ENCODE results near the gene ITSN1. TPM values are rescaled to one million over a fixed set of nuclear protein-coding genes. Genes with fewer than 3 reads are reported as not detected.

Gene ITSN1
- total and polyA plus RNA-seq, 4 donors: 20.3 to 112 (median 40.2) TPM

DNA sequence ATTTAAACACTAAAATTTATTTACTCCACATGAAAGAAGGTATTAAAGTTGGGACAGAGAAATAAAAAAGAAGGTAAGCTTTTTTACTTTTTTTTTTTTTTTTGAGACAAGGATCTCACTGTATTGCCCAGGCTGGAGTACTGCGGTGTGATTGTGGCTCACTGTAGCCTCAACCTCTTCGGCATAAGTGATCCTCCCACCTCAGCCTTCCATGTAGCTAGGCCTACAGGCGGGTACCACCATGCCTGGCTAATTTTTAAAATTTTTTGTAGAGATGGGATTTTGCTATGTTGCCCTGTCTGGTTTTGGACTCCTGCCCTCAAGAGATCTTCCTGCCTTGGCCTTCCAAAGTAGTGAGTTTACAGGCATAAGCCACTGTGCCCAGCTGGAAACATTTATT lies 106.6 kb downstream of the ITSN1 start:
- H3K4me3 ChIP-seq (ENCODE audit: low read depth in 1 of 3, low read length in 3 of 3): no peak overlapping the region
- no peak overlapping the region for H3K27ac ChIP-seq (ENCODE audit: low read depth in 1 of 2, low read length in 2 of 2)
- DNase-seq (ENCODE audit: low spot score): no peak
- TF ChIP-seq YY1 (IDR thresholded peaks at IDR 0.05) (no peak), NR2F2 (IDR thresholded peaks at IDR 0.05) (no peak), HNF4A (conservative IDR thresholded peaks at IDR 0.05) (no peak), FOXA2 (IDR thresholded peaks at IDR 0.05) (no peak), ZBTB33 (IDR thresholded peaks at IDR 0.05) (no peak), EGR1 (IDR thresholded peaks at IDR 0.05; ENCODE audit: low read depth in 2 of 2) (no peak), SP1 (IDR thresholded peaks at IDR 0.05) (no peak), RAD21 (IDR thresholded peaks at IDR 0.05) (no peak)
- TF ChIP-seq, protein P1, sequence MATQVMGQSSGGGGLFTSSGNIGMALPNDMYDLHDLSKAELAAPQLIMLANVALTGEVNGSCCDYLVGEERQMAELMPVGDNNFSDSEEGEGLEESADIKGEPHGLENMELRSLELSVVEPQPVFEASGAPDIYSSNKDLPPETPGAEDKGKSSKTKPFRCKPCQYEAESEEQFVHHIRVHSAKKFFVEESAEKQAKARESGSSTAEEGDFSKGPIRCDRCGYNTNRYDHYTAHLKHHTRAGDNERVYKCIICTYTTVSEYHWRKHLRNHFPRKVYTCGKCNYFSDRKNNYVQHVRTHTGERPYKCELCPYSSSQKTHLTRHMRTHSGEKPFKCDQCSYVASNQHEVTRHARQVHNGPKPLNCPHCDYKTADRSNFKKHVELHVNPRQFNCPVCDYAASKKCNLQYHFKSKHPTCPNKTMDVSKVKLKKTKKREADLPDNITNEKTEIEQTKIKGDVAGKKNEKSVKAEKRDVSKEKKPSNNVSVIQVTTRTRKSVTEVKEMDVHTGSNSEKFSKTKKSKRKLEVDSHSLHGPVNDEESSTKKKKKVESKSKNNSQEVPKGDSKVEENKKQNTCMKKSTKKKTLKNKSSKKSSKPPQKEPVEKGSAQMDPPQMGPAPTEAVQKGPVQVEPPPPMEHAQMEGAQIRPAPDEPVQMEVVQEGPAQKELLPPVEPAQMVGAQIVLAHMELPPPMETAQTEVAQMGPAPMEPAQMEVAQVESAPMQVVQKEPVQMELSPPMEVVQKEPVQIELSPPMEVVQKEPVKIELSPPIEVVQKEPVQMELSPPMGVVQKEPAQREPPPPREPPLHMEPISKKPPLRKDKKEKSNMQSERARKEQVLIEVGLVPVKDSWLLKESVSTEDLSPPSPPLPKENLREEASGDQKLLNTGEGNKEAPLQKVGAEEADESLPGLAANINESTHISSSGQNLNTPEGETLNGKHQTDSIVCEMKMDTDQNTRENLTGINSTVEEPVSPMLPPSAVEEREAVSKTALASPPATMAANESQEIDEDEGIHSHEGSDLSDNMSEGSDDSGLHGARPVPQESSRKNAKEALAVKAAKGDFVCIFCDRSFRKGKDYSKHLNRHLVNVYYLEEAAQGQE (IDR thresholded peaks at IDR 0.05): no peak
- TF ChIP-seq, protein P2, sequence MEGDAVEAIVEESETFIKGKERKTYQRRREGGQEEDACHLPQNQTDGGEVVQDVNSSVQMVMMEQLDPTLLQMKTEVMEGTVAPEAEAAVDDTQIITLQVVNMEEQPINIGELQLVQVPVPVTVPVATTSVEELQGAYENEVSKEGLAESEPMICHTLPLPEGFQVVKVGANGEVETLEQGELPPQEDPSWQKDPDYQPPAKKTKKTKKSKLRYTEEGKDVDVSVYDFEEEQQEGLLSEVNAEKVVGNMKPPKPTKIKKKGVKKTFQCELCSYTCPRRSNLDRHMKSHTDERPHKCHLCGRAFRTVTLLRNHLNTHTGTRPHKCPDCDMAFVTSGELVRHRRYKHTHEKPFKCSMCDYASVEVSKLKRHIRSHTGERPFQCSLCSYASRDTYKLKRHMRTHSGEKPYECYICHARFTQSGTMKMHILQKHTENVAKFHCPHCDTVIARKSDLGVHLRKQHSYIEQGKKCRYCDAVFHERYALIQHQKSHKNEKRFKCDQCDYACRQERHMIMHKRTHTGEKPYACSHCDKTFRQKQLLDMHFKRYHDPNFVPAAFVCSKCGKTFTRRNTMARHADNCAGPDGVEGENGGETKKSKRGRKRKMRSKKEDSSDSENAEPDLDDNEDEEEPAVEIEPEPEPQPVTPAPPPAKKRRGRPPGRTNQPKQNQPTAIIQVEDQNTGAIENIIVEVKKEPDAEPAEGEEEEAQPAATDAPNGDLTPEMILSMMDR (IDR thresholded peaks at IDR 0.05; ENCODE audit: low read depth, low read length, missing input control): no peak
- no peaks in the 10 kb centered on the region for H3K27me3 ChIP-seq (ENCODE audit: control insufficient read depth in 4 of 4, insufficient read depth in 4 of 4, low read length in 3 of 4)
- WGBS: 97% methylated on average over 3 of the region's 3 CpGs
- H3K9me3 ChIP-seq (ENCODE audit: control insufficient read depth in 4 of 4, low read length in 3 of 4): peaks cover 0 to 2% (median under 1%) of the 10 kb centered on the region in 4 donors
- peaks cover 2 to 12% (median 5%) of the 10 kb centered on the region in 4 donors for H3K36me3 ChIP-seq (ENCODE audit: control insufficient read depth in 4 of 4, insufficient read depth in 3 of 4, low read depth in 1 of 4, low read length in 3 of 4)
- H3K9ac ChIP-seq (ENCODE audit: low read depth in 1 of 2, low read length in 2 of 2): no peak overlapping the region
- peaks cover 0 to 2% (median 0%) of the 10 kb centered on the region in 4 donors for H3K4me1 ChIP-seq (ENCODE audit: control insufficient read depth in 4 of 4, insufficient read depth in 4 of 4, low read length in 3 of 4)

GRCh38 chr21:33750017-33750416 lies 107.7 kb downstream of the ITSN1 start:
- Histone ChIP-seq H3K27ac (ENCODE audit: low read depth in 1 of 2, low read length in 2 of 2) (no peak overlapping the region), H3K9me3 (ENCODE audit: control insufficient read depth in 4 of 4, low read length in 3 of 4) (peaks cover 0 to 2% (median under 1%) of the 10 kb centered on the region in 4 donors), H3K36me3 (ENCODE audit: control insufficient read depth in 4 of 4, insufficient read depth in 3 of 4, low read depth in 1 of 4, low read length in 3 of 4) (peaks cover 1 to 9% (median 2%) of the 10 kb centered on the region in 4 donors), H3K4me3 (ENCODE audit: low read depth in 1 of 3, low read length in 3 of 3) (no peak overlapping the region), H3K4me1 (ENCODE audit: control insufficient read depth in 4 of 4, insufficient read depth in 4 of 4, low read length in 3 of 4) (peaks cover 0 to 2% (median 0%) of the 10 kb centered on the region in 4 donors), H3K9ac (ENCODE audit: low read depth in 1 of 2, low read length in 2 of 2) (no peak overlapping the region), H3K27me3 (ENCODE audit: control insufficient read depth in 4 of 4, insufficient read depth in 4 of 4, low read length in 3 of 4) (no peaks in the 10 kb centered on the region)
- TF ChIP-seq, protein P1 (IDR thresholded peaks at IDR 0.05): no peak
- TF ChIP-seq MAX (IDR thresholded peaks at IDR 0.05): no peak
- no peak for TF ChIP-seq TAF1 (conservative IDR thresholded peaks at IDR 0.05)
- no peak for DNase-seq (ENCODE audit: low spot score)
- WGBS: 69% methylated on average over 4 of the region's 4 CpGs

All from liver (tissue), 9 donors.